ENCODE measurements around the gene NCR3LG1. TPM values are rescaled to one million over a fixed set of nuclear protein-coding genes. Genes with fewer than 3 reads are reported as not detected.

Gene NCR3LG1
- total RNA-seq, 2 experiments from 2014 or later, result 0.15 TPM

DNA sequence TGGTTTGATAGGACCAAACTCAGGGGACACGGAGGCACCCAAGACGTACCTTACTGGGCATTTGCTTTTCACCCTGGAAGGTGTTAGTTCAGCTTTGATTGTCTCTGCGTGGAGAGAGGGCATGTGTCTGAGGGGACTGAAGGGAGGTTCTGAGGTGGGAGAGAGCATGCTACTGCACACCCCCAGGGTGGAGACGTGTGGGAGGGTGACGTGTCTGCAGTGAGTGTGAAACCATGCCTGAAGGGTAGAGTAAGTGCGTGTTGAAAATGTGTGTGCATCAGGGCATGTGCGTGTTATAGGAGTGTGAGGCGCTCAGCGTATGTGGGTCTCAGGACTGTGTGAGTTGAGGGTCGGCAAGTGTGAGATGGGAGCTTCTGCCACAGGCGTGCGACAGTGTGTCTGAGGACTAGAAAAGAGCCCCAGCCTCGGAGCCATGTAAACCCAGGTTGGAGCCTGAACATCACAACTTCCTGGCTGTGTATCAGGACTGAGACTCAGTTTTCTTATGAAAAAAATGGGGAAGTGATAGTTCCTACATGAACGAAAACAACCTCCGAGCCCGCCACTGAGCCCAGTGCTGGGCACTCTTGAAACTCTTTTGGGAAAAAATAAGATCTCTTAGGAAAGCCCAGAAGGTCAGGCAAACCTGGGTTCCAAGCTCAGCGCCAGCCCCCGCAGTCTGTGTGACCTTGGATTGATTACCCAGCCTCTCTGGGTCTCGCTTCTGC lies 48.6 kb downstream of the NCR3LG1 start:
- Mint-ChIP-seq H3K4me1 (peaks cover 1% of the 10 kb centered on the region), H3K27me3 (peaks cover 3% of the 10 kb centered on the region), H3K4me3 (no peak overlapping the region), H3K27ac (no peak overlapping the region), H3K9me3 (no peaks in the 10 kb centered on the region), H3K36me3 (ENCODE audit: low read depth) (no peaks in the 10 kb centered on the region)
- POLR2A ChIA-PET, result no interaction called here
- no peak for DNase-seq
- CTCF ChIA-PET, result interaction anchor here (0.6 to 1.3 kb wide), 2 partner anchors 12 to 107 kb away, joined by 4 to 5 read pairs; partner anchors contain the start of gene KCNJ11

GRCh38 chr11:17401316-17401715 lies 49.7 kb downstream of the NCR3LG1 start:
- ChIA-PET POLR2A (no interaction called here), CTCF (interaction anchor here (0.6 to 1.3 kb wide), 2 partner anchors 13 to 17 kb away, joined by 4 to 5 read pairs; partner anchors contain the start of gene KCNJ11)
- no peak overlapping the region for H3K4me3 Mint-ChIP-seq
- no peaks in the 10 kb centered on the region for H3K36me3 Mint-ChIP-seq (ENCODE audit: low read depth)
- no peaks in the 10 kb centered on the region for H3K9me3 Mint-ChIP-seq
- H3K4me1 Mint-ChIP-seq, result peaks cover 8% of the 10 kb centered on the region
- no peak for DNase-seq
- H3K27ac Mint-ChIP-seq, result no peak overlapping the region
- peaks cover 3% of the 10 kb centered on the region for H3K27me3 Mint-ChIP-seq

DNA sequence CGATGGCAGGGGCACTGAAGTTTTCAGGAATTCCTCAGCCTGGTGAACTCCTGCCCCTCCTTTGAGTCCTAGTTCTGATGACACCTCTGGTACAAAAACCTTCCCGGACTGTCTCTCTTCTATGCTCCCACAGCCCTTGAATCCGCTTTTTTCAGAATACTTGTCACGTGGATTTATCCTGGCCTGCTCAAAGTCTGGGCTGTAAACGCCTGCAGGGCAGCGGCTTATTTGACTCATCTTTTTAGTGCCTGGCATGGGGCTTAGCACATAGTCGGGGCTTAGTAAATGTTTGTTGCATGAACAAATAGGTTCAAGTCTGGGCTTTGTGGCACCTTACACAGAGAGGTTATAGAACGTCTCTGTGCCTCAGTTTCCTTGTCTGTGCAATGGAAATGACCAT lies 50.2 kb downstream of the NCR3LG1 start:
- Mint-ChIP-seq H3K4me3 (no peak overlapping the region), H3K27me3 (peaks cover 3% of the 10 kb centered on the region), H3K36me3 (ENCODE audit: low read depth) (no peaks in the 10 kb centered on the region), H3K27ac (no peak overlapping the region), H3K9me3 (no peaks in the 10 kb centered on the region), H3K4me1 (peaks cover 8% of the 10 kb centered on the region)
- ChIA-PET POLR2A (no interaction called here), CTCF (interaction anchor here (1.3 kb wide), 1 partner anchor 13 kb away, joined by 4 read pairs; the partner anchor contains the start of gene KCNJ11)
- no peak for DNase-seq

DNA sequence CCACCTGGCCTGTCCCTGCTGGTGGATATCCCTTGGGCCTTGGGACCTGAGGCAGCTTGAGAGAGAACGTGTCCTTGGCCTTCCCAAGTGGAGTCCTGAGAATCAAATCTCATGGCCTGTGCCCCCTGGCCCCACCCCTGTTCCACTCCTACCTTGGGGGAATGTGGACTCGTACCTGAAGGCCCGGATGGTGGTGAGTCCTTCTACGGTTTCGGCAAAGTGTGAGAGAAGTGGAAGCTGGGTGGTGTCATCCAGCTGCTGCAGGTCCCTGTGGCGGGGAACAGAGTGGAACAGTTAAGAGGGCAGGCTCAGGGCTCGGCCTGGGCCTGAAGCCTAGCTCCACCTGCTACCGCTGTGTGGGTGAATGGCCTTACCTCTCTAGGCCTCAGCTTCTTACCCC lies 50.9 kb downstream of the NCR3LG1 start:
- H3K9me3 Mint-ChIP-seq, result no peaks in the 10 kb centered on the region
- POLR2A ChIA-PET, result no interaction called here
- H3K4me1 Mint-ChIP-seq, result peaks cover 8% of the 10 kb centered on the region
- no peaks in the 10 kb centered on the region for H3K36me3 Mint-ChIP-seq (ENCODE audit: low read depth)
- no peak overlapping the region for H3K27ac Mint-ChIP-seq
- H3K27me3 Mint-ChIP-seq, result peaks cover 3% of the 10 kb centered on the region
- CTCF ChIA-PET, result no interaction called here
- DNase-seq, result no peak
- no peak overlapping the region for H3K4me3 Mint-ChIP-seq

- POLR2A ChIA-PET, result interaction anchor here (1.3 kb wide), 1 partner anchor 14 kb away, joined by 3 read pairs; no protein-coding TSS in a partner anchor
- no peak for DNase-seq
- peaks cover 8% of the 10 kb centered on the region for H3K4me1 Mint-ChIP-seq
- H3K36me3 Mint-ChIP-seq (ENCODE audit: low read depth), result no peaks in the 10 kb centered on the region
- no peak overlapping the region for H3K4me3 Mint-ChIP-seq
- no peak overlapping the region for H3K27ac Mint-ChIP-seq
- CTCF ChIA-PET, result no interaction called here
- H3K9me3 Mint-ChIP-seq, result no peaks in the 10 kb centered on the region
- H3K27me3 Mint-ChIP-seq, result peaks cover 3% of the 10 kb centered on the region
Observed at GRCh38 chr11:17403980-17404759, 52.6 kb downstream of the NCR3LG1 start.

- Mint-ChIP-seq H3K4me1 (peaks cover 8% of the 10 kb centered on the region), H3K27me3 (no peaks in the 10 kb centered on the region), H3K27ac (no peak overlapping the region), H3K36me3 (ENCODE audit: low read depth) (no peaks in the 10 kb centered on the region), H3K9me3 (no peaks in the 10 kb centered on the region), H3K4me3 (no peak overlapping the region)
- ChIA-PET POLR2A (no interaction called here), CTCF (no interaction called here)
- no peak for DNase-seq
Observed at GRCh38 chr11:17405232-17406005, 53.8 kb downstream of the NCR3LG1 start.

DNA sequence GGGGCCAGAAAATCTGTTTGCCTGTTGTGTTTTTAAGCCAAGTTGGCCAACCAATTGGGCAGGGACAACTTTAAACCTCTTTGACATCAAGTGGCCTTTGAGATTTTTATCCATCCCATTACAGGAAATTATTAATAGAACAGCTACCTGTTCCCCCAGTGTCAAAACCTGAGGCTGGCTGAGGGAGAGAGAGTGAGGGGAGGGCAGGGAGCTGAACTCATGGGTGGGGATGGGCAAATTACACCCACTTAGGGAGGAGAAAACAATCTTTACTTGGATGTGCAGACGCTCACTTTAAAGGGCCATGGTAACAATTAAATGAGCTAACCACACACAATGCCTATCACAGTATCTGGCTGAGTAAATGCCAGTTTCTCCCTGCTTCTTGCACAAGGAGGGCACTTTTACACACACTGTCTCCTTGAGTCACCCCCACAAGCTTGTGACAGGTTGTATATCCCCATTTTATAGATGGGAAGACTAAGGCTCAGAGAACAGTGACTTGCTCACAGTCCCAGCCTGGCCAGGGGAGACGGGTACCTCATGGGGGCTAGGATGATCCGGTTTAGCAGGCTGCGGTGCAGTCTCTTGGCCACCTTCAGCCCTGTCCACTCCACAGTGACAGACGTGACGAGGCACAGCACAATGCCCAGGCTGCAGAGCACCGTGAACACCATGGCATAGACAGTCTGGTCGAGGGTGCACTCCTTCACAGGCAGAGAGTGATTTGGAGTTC lies 54.6 kb downstream of the NCR3LG1 start:
- Mint-ChIP-seq H3K4me1 (peaks cover 8% of the 10 kb centered on the region), H3K4me3 (no peak overlapping the region), H3K27ac (no peak overlapping the region), H3K27me3 (no peaks in the 10 kb centered on the region), H3K36me3 (ENCODE audit: low read depth) (no peaks in the 10 kb centered on the region), H3K9me3 (no peaks in the 10 kb centered on the region)
- POLR2A ChIA-PET, result no interaction called here
- CTCF ChIA-PET, result no interaction called here
- DNase-seq, result no peak

DNA sequence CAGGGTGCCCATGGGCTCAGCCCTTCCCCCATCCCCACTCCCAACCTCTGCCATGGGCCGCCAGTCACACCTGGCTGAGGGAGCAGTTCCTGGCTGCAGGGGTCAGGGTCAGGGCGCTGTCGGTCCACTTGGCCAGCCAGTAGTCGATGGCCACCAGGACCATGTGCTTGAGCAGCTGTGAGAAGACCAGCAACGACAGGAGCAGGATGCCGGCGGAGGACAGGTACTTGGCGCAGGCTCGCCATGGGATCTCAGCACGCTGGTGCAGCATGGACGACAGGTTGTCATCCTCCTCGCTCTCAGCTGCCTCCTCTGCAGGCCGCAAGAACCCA lies 55.2 kb downstream of the NCR3LG1 start:
- no peak for DNase-seq
- no peak overlapping the region for H3K4me3 Mint-ChIP-seq
- peaks cover 11% of the 10 kb centered on the region for H3K4me1 Mint-ChIP-seq
- no peaks in the 10 kb centered on the region for H3K9me3 Mint-ChIP-seq
- no peaks in the 10 kb centered on the region for H3K36me3 Mint-ChIP-seq (ENCODE audit: low read depth)
- H3K27me3 Mint-ChIP-seq, result no peaks in the 10 kb centered on the region
- ChIA-PET POLR2A (no interaction called here), CTCF (no interaction called here)
- no peak overlapping the region for H3K27ac Mint-ChIP-seq

DNA sequence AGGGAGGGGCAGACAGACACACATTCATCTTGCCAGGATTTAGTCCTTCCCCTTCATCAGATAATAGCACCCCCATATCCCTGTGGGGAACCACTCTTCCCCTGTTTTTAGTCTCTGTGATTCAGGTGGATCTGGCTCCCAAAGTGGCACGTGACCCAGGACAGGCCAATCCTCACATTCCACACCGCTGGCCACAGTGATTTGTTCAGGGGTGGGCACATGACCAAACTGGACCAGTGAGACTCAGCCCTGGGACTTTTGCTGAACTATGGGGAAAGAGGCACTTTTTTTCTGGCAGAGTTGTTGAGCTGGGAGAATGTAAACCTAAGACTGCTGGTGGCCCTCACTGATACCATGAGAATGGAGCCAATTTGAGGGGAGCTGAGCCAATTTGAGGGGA lies 56.0 kb downstream of the NCR3LG1 start:
- POLR2A ChIA-PET, result no interaction called here

GRCh38 chr11:17408026-17408425 lies 56.4 kb downstream of the NCR3LG1 start:
- Mint-ChIP-seq H3K27me3 (no peaks in the 10 kb centered on the region), H3K4me3 (no peak overlapping the region), H3K9me3 (no peaks in the 10 kb centered on the region), H3K27ac (no peak overlapping the region), H3K4me1 (peaks cover 14% of the 10 kb centered on the region), H3K36me3 (ENCODE audit: low read depth) (no peaks in the 10 kb centered on the region)
- no peak for DNase-seq
- ChIA-PET POLR2A (no interaction called here), CTCF (interaction anchor here (0.8 to 1.2 kb wide), 3 partner anchors 9 to 24 kb away, joined by 3 to 4 read pairs (median 3); no protein-coding TSS in a partner anchor)

More for the DNA sequence above, 56.0 kb downstream of the NCR3LG1 start:
- Mint-ChIP-seq H3K36me3 (ENCODE audit: low read depth) (no peaks in the 10 kb centered on the region), H3K27ac (no peak overlapping the region), H3K4me1 (peaks cover 12% of the 10 kb centered on the region), H3K27me3 (no peaks in the 10 kb centered on the region), H3K4me3 (no peak overlapping the region), H3K9me3 (no peaks in the 10 kb centered on the region)
- DNase-seq, result no peak
- CTCF ChIA-PET, result interaction anchor here (0.8 kb wide), 1 partner anchor 24 kb away, joined by 3 read pairs; no protein-coding TSS in a partner anchor

- H3K4me1 Mint-ChIP-seq, result peaks cover 19% of the 10 kb centered on the region
- ChIA-PET CTCF (interaction anchor here (0.8 to 1.2 kb wide), 3 partner anchors 10 to 25 kb away, joined by 3 to 4 read pairs (median 3); no protein-coding TSS in a partner anchor), POLR2A (no interaction called here)
- H3K4me3 Mint-ChIP-seq, result no peak overlapping the region
- H3K27me3 Mint-ChIP-seq, result peaks cover 4% of the 10 kb centered on the region
- H3K9me3 Mint-ChIP-seq, result no peaks in the 10 kb centered on the region
- H3K36me3 Mint-ChIP-seq (ENCODE audit: low read depth), result no peaks in the 10 kb centered on the region
- DNase-seq, result no peak
- no peak overlapping the region for H3K27ac Mint-ChIP-seq
Observed at GRCh38 chr11:17408641-17409040, 57.0 kb downstream of the NCR3LG1 start.

DNA sequence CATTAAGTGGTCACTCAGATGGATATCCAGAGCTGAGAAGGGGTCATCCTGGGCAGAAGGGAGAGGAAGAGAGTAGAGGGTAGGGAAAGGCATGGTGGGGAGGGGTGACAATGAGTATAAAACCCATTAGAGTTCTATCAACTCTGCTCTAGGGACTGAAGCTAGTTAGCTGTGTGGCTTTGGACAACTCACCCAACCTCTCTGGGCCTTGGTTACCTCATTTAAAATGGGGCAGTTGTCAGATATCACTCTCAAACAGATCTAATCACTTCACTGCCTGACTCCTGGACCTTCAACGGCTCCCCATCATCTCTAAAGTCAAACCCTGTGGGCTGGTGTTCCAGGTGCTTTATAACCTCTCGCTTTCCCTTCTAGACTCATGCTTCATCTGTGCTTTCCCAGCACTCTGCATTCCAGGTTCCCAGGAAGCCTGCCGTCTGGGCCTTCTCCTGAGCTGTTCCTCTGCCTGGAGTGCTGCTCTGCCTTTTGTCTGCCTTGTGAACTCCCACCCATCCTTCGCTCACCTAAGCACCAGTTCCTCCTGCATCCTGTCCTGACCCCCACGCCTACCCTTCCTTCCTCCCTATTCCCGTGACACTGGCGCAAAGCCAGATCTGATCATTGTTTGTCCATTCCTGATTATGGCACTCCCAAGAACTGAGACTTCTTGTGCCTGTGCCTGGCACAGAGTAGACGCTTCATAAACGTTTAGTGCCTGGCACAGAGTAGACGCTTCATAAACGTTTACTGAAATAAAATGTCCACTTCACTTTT lies 59.2 kb downstream of the NCR3LG1 start:
- Mint-ChIP-seq H3K27ac (no peak overlapping the region), H3K4me3 (no peak overlapping the region), H3K4me1 (peaks cover 30% of the 10 kb centered on the region), H3K27me3 (peaks cover 6% of the 10 kb centered on the region), H3K9me3 (no peaks in the 10 kb centered on the region), H3K36me3 (ENCODE audit: low read depth) (no peaks in the 10 kb centered on the region)
- POLR2A ChIA-PET, result no interaction called here
- DNase-seq, result no peak
- CTCF ChIA-PET, result no interaction called here
